Glutamatergic neuron (in vitro differentiated cells): ENCODE measurements around the gene SGCG. TPM values are rescaled to one million over a fixed set of nuclear protein-coding genes. Genes with fewer than 3 reads are reported as not detected.
A peak's percentile ranks its signal among the peaks of the same experiment; 100 is the strongest.

Experiments
- DNase-seq: peaks from one replicate; pipeline ENCODE4 v3.0.0; 2022
- H3K27ac Mint-ChIP-seq: one replicate; pipeline ENCODE4 v1.8.0; 2020; ENCODE audit warnings: mild to moderate bottlenecking, mixed read lengths, inconsistent platforms; ENCODE audit not compliant: unreplicated experiment
- H3K27me3 Mint-ChIP-seq: one replicate; pipeline ENCODE4 v1.8.0; 2020; ENCODE audit warnings: mild to moderate bottlenecking, moderate library complexity, mixed read lengths, inconsistent platforms; ENCODE audit not compliant: unreplicated experiment
- H3K36me3 Mint-ChIP-seq: one replicate; pipeline ENCODE4 v1.8.0; 2020; ENCODE audit warnings: mild to moderate bottlenecking, mixed read lengths, inconsistent platforms; ENCODE audit not compliant: unreplicated experiment
- H3K4me1 Mint-ChIP-seq: one replicate; pipeline ENCODE4 v1.8.0; 2020; ENCODE audit warnings: mild to moderate bottlenecking, low read depth, mixed read lengths, inconsistent platforms; ENCODE audit not compliant: unreplicated experiment
- H3K4me3 Mint-ChIP-seq: one replicate; pipeline ENCODE4 v1.8.0; 2020; ENCODE audit warnings: mild to moderate bottlenecking, mixed read lengths, inconsistent platforms; ENCODE audit not compliant: unreplicated experiment
- H3K9me3 Mint-ChIP-seq: one replicate; pipeline ENCODE4 v1.8.0; 2020; ENCODE audit warnings: mild to moderate bottlenecking, moderate library complexity, mixed read lengths, inconsistent platforms; ENCODE audit not compliant: unreplicated experiment
- CTCF ChIP-seq: fragments of 200-600 bp; sonication (generic); IDR thresholded peaks from one replicate; pipeline ENCODE4 v1.5.0; 2021; ENCODE audit not compliant: partially characterized antibody, unreplicated experiment
- total RNA-seq: library from RNA; stranded (reverse); fragmentation: NEBNext Ultra II Directional; extraction: Animal tissue kit (Norgen Biotek cat#: 25700); gene quantifications from one replicate; pipeline ENCODE4 v1.2.1, GENCODE V29; 2021; ENCODE audit not compliant: unreplicated experiment

SGCG gene
- total RNA-seq, 1 donor from 2014 or later = 2.6 TPM

- no peaks in the 10 kb centered on the region for H3K9me3 Mint-ChIP-seq
- peaks cover 8% of the 10 kb centered on the region for H3K4me1 Mint-ChIP-seq
- no peaks in the 10 kb centered on the region for H3K36me3 Mint-ChIP-seq
- H3K27ac Mint-ChIP-seq = no peak overlapping the region
- H3K27me3 Mint-ChIP-seq = peaks cover 2% of the 10 kb centered on the region
- DNase-seq = no peak
- H3K4me3 Mint-ChIP-seq = no peak overlapping the region
- TF ChIP-seq CTCF = no peak
Measured at GRCh38 chr13:23321535-23322241, 140.9 kb downstream of the SGCG start.

- H3K27me3 Mint-ChIP-seq = peaks cover 2% of the 10 kb centered on the region
- TF ChIP-seq CTCF = no peak
- peaks cover 13% of the 10 kb centered on the region for H3K4me1 Mint-ChIP-seq
- no peak overlapping the region for H3K27ac Mint-ChIP-seq
- no peak for DNase-seq
- H3K9me3 Mint-ChIP-seq = no peaks in the 10 kb centered on the region
- H3K4me3 Mint-ChIP-seq = no peak overlapping the region
- no peaks in the 10 kb centered on the region for H3K36me3 Mint-ChIP-seq
Measured at GRCh38 chr13:23322353-23323336, 141.9 kb downstream of the SGCG start.

GRCh38 chr13:23323946-23324709 lies 143.3 kb downstream of the SGCG start:
- Mint-ChIP-seq H3K27me3 (peaks cover 2% of the 10 kb centered on the region), H3K9me3 (no peaks in the 10 kb centered on the region), H3K4me3 (no peak overlapping the region), H3K4me1 (peaks cover 14% of the 10 kb centered on the region), H3K27ac (no peak overlapping the region), H3K36me3 (no peaks in the 10 kb centered on the region)
- peak; percentile 40 for DNase-seq
- no peak for TF ChIP-seq CTCF

GRCh38 chr13:23325191-23325590 lies 144.4 kb downstream of the SGCG start:
- DNase-seq = no peak
- Mint-ChIP-seq H3K4me1 (peaks cover 14% of the 10 kb centered on the region), H3K27me3 (peaks cover 2% of the 10 kb centered on the region), H3K4me3 (no peak overlapping the region), H3K27ac (no peak overlapping the region), H3K9me3 (no peaks in the 10 kb centered on the region), H3K36me3 (no peaks in the 10 kb centered on the region)
- TF ChIP-seq CTCF = no peak
